Memory B cell (primary cell): ENCODE results near the gene HOXB5.
A peak's percentile ranks its signal among the peaks of the same experiment; 100 is the strongest.

Experiments used
- ATAC-seq: fragments of 150-1000 bp; cut with Tn5 transposase; 2 replicates; pipeline ENCODE4 v1.10.0; 2021; ENCODE audit warnings: low read depth, mild to moderate bottlenecking, moderate library complexity
- DNase-seq, 2 donors: peaks; one replicate each; pipeline ENCODE4 v3.0.0; 2022; ENCODE audit warnings: low spot score in 2 of 2
- H3K27ac Mint-ChIP-seq: one replicate; pipeline ENCODE4 v1.8.0; 2022; ENCODE audit warnings: mild to moderate bottlenecking, moderate library complexity, mixed read lengths
- H3K27me3 Mint-ChIP-seq: one replicate; pipeline ENCODE4 v1.8.0; 2022; ENCODE audit warnings: mixed read lengths
- H3K36me3 Mint-ChIP-seq: one replicate; pipeline ENCODE4 v1.8.0; 2022; ENCODE audit warnings: mild to moderate bottlenecking, mixed read lengths
- H3K4me1 Mint-ChIP-seq: one replicate; pipeline ENCODE4 v1.8.0; 2022; ENCODE audit warnings: mixed read lengths
- H3K4me3 Mint-ChIP-seq: one replicate; pipeline ENCODE4 v1.8.0; 2022; ENCODE audit warnings: mild to moderate bottlenecking, moderate library complexity, mixed read lengths
- H3K9me3 Mint-ChIP-seq: one replicate; pipeline ENCODE4 v1.8.0; 2022; ENCODE audit warnings: mixed read lengths

The HOXB5 gene

GRCh38 chr17:48588528-48588927, 5.1 kb downstream of the HOXB5 start:
- DNase-seq, result no peak
- H3K4me1 Mint-ChIP-seq, result peaks cover 17% of the 10 kb centered on the region
- no peak overlapping the region for H3K27ac Mint-ChIP-seq
- no peak for ATAC-seq
- peaks cover 56% of the 10 kb centered on the region for H3K27me3 Mint-ChIP-seq
- H3K36me3 Mint-ChIP-seq, result no peaks in the 10 kb centered on the region
- H3K4me3 Mint-ChIP-seq, result no peak overlapping the region
- no peaks in the 10 kb centered on the region for H3K9me3 Mint-ChIP-seq

DNA sequence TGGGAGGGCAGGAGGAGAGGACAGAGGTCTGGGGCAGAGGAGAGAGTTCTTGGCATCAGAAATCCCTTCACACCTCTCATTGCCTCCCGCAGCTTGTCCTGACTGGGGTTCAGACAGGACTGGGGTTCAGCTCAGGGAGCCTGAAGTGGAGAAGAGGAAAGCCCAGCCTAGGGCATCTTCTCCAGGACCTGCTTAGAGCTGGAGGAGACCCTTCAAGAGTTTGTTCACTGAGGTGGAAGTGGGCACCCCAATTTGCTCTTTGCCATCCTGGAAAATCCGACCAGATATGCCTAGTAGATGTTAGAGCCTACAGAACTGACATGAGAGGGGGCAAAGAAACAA, 5.5 kb downstream of the HOXB5 start:
- H3K4me3 Mint-ChIP-seq, result no peak overlapping the region
- H3K36me3 Mint-ChIP-seq, result no peaks in the 10 kb centered on the region
- H3K4me1 Mint-ChIP-seq, result peaks cover 17% of the 10 kb centered on the region
- peaks cover 59% of the 10 kb centered on the region for H3K27me3 Mint-ChIP-seq
- DNase-seq (no peak), ATAC-seq (no peak)
- no peaks in the 10 kb centered on the region for H3K9me3 Mint-ChIP-seq
- H3K27ac Mint-ChIP-seq, result no peak overlapping the region

GRCh38 chr17:48587276-48588073, 6.1 kb downstream of the HOXB5 start:
- ATAC-seq (no peak), DNase-seq (no peak)
- peaks cover 62% of the 10 kb centered on the region for H3K27me3 Mint-ChIP-seq
- no peaks in the 10 kb centered on the region for H3K36me3 Mint-ChIP-seq
- no peak overlapping the region for H3K4me3 Mint-ChIP-seq
- H3K9me3 Mint-ChIP-seq, result no peaks in the 10 kb centered on the region
- H3K4me1 Mint-ChIP-seq, result peaks cover 15% of the 10 kb centered on the region
- H3K27ac Mint-ChIP-seq, result no peak overlapping the region

DNA sequence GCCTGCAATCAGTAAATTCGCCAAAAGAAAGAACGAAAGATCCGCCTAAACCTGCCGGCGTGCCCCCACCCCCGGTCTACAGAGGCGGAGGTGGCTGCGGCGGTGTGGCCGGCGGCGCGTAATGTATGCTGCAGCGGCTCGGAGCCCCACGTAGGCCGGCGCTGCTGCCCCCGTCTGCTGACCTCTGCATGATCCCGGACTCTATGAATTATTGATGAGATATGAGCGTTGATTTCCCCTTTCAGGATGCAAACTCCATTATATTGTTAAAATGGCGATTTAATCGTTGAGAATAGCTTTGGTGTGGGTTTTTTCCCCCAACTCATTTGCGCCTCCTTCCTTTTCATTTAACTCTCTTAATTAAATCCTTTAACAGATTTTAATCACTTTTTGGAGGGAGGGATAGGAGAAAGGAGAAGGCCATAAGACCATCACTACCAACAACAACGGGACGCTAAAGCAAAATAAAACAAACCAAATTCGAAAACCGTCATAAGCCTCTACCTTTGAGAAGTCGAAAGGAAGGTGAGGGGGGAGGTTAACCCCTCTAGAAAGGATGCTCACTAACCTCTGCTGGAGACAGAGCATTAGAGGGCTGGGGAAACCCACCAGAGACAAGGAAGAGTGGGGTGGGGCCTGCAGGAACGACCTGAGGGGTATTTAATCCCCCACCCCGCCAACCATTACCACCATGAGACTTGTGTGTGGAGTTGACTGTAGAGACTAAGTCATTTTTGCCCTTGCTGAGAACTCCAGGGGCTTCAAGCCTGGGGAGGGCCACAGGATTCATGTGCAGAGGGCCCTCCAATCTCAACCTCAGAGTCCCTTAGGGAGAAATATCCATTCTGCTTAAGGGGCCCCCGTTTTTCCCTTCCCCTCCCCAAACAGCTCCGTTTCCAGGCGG, 7.0 kb downstream of the HOXB5 start:
- Mint-ChIP-seq H3K9me3 (no peaks in the 10 kb centered on the region), H3K27me3 (peaks cover 62% of the 10 kb centered on the region), H3K4me3 (peak overlapping the region; percentile 86), H3K27ac (peak overlapping the region; percentile 60), H3K4me1 (peaks cover 15% of the 10 kb centered on the region), H3K36me3 (no peaks in the 10 kb centered on the region)
- DNase-seq, result no peak
- no peak for ATAC-seq

- H3K27ac Mint-ChIP-seq, result no peak overlapping the region
- no peak for DNase-seq
- peaks cover 53% of the 10 kb centered on the region for H3K27me3 Mint-ChIP-seq
- H3K36me3 Mint-ChIP-seq, result peaks cover 2% of the 10 kb centered on the region
- no peak for ATAC-seq
- H3K4me1 Mint-ChIP-seq, result peaks cover 15% of the 10 kb centered on the region
- H3K9me3 Mint-ChIP-seq, result no peaks in the 10 kb centered on the region
- H3K4me3 Mint-ChIP-seq, result no peak overlapping the region
Observed at GRCh38 chr17:48584223-48584741, 9.3 kb downstream of the HOXB5 start.

- peaks cover 2% of the 10 kb centered on the region for H3K36me3 Mint-ChIP-seq
- H3K9me3 Mint-ChIP-seq, result no peaks in the 10 kb centered on the region
- H3K4me1 Mint-ChIP-seq, result peaks cover 18% of the 10 kb centered on the region
- no peak overlapping the region for H3K4me3 Mint-ChIP-seq
- DNase-seq (no peak), ATAC-seq (no peak)
- H3K27ac Mint-ChIP-seq, result no peak overlapping the region
- H3K27me3 Mint-ChIP-seq, result peaks cover 56% of the 10 kb centered on the region
Observed at GRCh38 chr17:48583708-48584222, 9.8 kb downstream of the HOXB5 start.

- Mint-ChIP-seq H3K36me3 (peaks cover 2% of the 10 kb centered on the region), H3K4me1 (peaks cover 20% of the 10 kb centered on the region), H3K9me3 (no peaks in the 10 kb centered on the region), H3K4me3 (no peak overlapping the region), H3K27me3 (peaks cover 48% of the 10 kb centered on the region), H3K27ac (peak overlapping the region; percentile 31)
- DNase-seq (no peak), ATAC-seq (no peak)
Observed at GRCh38 chr17:48582750-48583069, 10.9 kb downstream of the HOXB5 start.

DNA sequence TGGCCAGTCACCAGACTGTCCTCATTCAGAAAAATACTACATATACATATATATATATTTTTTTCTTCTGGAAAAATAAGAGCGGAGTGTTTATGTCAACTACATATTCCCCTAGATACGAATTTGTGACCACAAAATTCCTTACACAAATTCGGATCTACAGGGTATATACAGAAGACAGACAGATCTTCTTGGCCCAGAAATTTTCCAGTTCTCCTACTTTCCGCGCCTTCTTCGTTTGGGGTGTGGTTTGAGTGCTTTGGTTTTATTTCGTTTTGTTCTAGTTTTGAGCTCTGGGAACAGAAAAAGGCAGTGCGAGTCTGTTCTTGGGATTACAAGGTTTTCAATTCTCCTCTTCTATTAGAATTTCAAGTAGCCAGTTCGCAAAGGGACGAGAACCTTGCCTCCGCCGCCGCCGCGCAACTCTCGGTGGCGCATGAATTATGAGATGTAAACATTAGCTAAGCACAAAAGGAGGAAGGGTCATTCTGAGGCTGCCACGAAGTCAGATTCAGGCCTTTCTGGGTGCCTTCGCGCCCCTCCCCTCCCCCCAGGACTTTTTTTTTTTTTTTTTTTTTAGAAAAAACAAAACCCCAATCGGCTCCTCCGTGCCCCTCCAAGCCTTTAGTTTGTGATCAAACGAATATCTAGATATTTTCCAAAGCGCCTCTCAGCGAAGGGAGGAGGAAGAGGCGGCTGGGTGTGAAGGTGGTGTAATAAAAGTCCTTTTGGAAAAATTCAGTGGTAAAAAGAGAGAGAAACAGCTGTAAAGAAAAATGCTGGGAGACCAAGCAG, 13.6 kb downstream of the HOXB5 start:
- ATAC-seq (no peak), DNase-seq (no peak)
- no peak overlapping the region for H3K27ac Mint-ChIP-seq
- no peak overlapping the region for H3K4me3 Mint-ChIP-seq
- H3K36me3 Mint-ChIP-seq, result peaks cover 2% of the 10 kb centered on the region
- peaks cover 12% of the 10 kb centered on the region for H3K4me1 Mint-ChIP-seq
- H3K27me3 Mint-ChIP-seq, result peaks cover 36% of the 10 kb centered on the region
- H3K9me3 Mint-ChIP-seq, result no peaks in the 10 kb centered on the region

- Mint-ChIP-seq H3K36me3 (peaks cover 2% of the 10 kb centered on the region), H3K4me1 (peaks cover 10% of the 10 kb centered on the region), H3K4me3 (peak overlapping the region; percentile 88), H3K27ac (peak overlapping the region; percentile 82), H3K27me3 (peaks cover 33% of the 10 kb centered on the region), H3K9me3 (no peaks in the 10 kb centered on the region)
- ATAC-seq (no peak), DNase-seq (no peak)
Observed at GRCh38 chr17:48579471-48579759, 14.2 kb downstream of the HOXB5 start.

DNA sequence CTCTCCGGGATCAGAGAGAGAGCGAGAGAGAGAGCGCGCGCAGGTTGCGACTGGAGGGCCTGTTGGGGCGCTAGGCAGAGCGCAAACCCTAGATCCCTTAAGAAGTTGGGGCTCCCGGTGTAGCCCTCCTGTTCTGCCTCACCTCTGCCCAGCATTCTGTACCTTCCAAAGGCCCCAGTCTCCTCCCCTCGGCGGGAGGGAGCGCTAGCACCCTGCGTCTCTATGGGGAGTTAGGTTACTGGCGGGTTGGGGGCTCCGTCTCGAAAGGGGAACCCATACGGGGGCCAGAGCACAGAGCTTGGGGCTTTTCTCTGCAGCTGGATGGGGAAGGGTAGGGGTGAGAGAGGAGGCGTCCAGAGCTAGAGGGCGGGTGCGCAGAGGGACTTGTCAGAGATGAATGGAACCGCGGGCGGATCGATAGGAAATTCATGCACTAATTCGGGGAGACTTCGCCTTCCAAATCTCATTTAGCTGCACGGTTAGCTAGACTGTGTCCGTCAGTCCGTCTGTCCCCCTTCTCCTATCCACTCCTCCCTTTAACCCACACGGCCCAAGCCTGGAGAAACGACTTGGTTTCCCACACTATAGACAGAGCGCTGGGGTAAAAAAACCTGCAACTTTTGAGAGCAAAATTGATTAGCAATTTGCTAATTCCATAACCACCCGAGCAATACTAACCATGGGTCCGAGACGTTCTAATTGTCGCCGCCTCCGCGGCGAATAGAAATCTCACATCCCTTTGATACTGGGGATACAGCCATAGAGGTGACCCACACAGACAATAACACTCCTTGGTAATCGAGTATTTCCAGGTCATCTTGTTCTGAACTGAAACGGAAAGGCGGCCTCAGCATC, 14.7 kb downstream of the HOXB5 start:
- peak in 1 of 2 donors; percentile 58 for DNase-seq
- ATAC-seq, result peak; percentile 53
- Mint-ChIP-seq H3K4me3 (peak overlapping the region; percentile 88), H3K27me3 (peaks cover 28% of the 10 kb centered on the region), H3K4me1 (peaks cover 10% of the 10 kb centered on the region), H3K27ac (peak overlapping the region; percentile 82), H3K36me3 (peaks cover 2% of the 10 kb centered on the region), H3K9me3 (no peaks in the 10 kb centered on the region)

DNA sequence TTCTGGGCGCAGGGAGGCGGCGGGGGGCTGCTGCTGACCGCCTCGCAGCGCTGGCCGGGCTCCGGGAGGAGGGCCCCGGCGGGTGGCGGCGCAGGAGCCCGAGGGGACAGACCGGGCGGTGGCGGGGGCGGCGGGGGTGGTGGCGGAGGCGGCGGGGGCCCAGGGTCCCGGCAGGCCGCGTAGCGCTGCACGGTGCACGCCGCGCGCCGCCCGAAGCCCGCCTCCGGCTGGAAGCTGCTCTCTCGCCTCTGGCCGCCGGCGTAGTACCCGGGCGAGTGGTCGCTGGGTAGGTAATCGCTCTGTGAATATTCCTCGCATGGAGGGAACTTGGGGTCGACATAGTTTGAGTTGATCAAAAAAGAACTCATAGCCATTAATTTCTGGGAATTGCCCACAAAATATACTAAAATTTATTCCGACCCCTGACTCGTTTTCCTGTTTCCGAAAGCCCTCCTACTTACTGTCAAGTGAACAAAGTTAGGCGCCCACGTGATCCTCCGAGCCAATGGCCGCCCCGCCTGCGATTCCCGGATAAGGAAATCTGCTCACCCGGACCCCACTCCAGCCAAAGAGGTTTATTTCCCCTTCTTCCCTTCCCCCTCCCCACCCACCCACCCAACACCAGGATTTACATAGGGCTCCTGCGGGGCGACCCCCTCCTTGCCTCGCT, 15.5 kb downstream of the HOXB5 start, which contains the start of gene HOXB4:
HOXB4 (minus strand) TSS at position 405 of the 670 bp plus-strand sequence; CDS start at position 374, 31 bp downstream.
- Mint-ChIP-seq H3K27ac (peak within 1 kb of the TSS; percentile 82), H3K27me3 (peaks cover 25% of the 10 kb centered on the region), H3K9me3 (no peaks in the 10 kb centered on the region), H3K4me3 (peak within 1 kb of the TSS; percentile 88), H3K4me1 (peaks cover 10% of the 10 kb centered on the region), H3K36me3 (peaks cover 2% of the 10 kb centered on the region)
- DNase-seq (no peak), ATAC-seq (peak; percentile 63)

DNA sequence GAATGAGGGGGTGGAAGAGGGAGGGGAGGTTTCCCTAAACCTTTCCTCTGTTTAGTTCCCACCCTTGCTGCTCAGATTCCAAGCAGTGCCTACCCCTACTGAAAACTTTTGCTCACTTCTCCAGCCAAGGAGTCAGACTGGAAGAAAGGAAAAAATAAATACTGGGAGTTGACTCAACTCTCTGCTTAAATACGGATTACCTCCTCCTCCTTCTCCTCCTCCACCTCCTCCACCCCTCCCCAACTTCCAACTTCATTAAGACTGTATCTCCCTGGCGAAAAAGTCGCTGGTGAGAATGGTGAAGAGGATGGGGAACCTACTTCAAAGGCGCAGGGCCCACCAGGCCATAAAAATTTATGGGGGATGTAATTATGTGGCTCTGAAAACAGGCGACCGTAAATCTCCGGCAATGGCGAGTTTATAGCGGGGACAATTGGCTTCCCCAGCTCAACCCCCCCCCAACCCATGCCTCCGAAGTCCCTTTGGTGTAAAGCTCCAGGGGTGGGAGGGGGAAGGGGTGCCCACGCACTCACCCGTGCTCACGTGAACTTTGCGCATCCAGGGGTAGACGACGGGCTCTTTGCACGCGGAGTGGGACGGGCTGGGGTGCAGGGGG, 16.1 kb downstream of the HOXB5 start:
- Mint-ChIP-seq H3K36me3 (peaks cover 2% of the 10 kb centered on the region), H3K9me3 (no peaks in the 10 kb centered on the region), H3K4me1 (peaks cover 10% of the 10 kb centered on the region), H3K27me3 (peaks cover 20% of the 10 kb centered on the region), H3K4me3 (peak overlapping the region; percentile 71), H3K27ac (peak overlapping the region; percentile 38)
- DNase-seq (no peak), ATAC-seq (no peak)
